Brain microvascular endothelial cell (primary cell): ENCODE measurements around the gene FAM174C.

Experiments used
- DNase-seq: peaks from one replicate; pipeline ENCODE4 v3.0.0-alpha.2; 2020
- H3K27ac ChIP-seq: fragments of 250-450 bp; sonication (Bioruptor Pico); 2 replicates; pipeline ENCODE4 v1.5.1; 2020; ENCODE audit warnings: mild to moderate bottlenecking, moderate library complexity
- H3K27me3 ChIP-seq: fragments of 250-450 bp; sonication (Bioruptor Pico); replicated peaks from 2 replicates; pipeline ENCODE4 v1.5.1; 2020; ENCODE audit warnings: mild to moderate bottlenecking
- H3K36me3 ChIP-seq: fragments of 250-450 bp; sonication (Bioruptor Pico); replicated peaks from 2 replicates; pipeline ENCODE4 v1.5.1; 2020; ENCODE audit warnings: mild to moderate bottlenecking
- H3K4me3 ChIP-seq: 2 replicates; pipeline ENCODE4 v1.5.1; 2011; ENCODE audit warnings: low read depth, mild to moderate bottlenecking, control low read depth, low read length, moderate library complexity
- in situ Hi-C: cut with HindIII; loops from 2 replicates; pipeline ENCODE4 v1.10.0; 2017; ENCODE audit warnings: low sequenced_read_pairs, low pct_ligation_motif_present
- TF ChIP-seq, protein P1 (sequence below): IDR thresholded peaks from 2 replicates; pipeline ENCODE4 v1.5.1; 2011; ENCODE audit warnings: low read depth, mild to moderate bottlenecking, moderate library complexity, low read length, control low read depth, inconsistent platforms; ENCODE audit errors: missing control alignments

FAM174C gene

DNA sequence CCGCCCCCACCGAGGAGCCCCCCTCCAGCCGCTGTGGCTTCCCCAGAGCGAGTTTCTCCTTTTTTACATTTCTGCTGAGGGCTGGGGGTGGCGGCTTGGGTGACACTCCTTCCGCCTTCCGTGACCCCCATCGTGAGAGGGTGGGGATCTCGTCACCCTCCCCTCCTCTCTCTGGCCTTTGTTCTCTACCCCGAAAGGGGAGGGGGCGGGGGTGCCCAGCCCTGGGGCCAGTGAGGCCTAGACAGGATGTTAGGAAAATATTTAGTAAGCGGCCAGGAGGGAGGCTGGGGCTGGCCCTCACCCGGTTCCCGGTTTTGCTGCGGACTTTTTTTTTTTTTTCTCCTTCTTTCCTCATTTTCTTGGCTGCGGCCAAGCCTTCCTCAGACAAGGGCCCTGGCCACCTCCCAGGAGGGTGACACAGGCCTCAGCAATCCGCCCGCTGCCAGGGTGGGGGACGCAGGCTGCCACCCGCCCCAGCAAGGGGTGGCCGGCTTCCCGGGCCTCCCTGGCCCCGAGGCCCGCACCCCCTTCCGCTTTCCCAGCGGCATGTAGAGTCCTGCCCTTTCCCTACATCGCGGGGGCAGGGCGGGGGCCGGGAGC is 23.0 kb upstream of the FAM174C start:
- H3K27ac ChIP-seq, result peak overlapping the region; percentile 87
- no peaks in the 10 kb centered on the region for H3K27me3 ChIP-seq
- TF ChIP-seq, protein P1, sequence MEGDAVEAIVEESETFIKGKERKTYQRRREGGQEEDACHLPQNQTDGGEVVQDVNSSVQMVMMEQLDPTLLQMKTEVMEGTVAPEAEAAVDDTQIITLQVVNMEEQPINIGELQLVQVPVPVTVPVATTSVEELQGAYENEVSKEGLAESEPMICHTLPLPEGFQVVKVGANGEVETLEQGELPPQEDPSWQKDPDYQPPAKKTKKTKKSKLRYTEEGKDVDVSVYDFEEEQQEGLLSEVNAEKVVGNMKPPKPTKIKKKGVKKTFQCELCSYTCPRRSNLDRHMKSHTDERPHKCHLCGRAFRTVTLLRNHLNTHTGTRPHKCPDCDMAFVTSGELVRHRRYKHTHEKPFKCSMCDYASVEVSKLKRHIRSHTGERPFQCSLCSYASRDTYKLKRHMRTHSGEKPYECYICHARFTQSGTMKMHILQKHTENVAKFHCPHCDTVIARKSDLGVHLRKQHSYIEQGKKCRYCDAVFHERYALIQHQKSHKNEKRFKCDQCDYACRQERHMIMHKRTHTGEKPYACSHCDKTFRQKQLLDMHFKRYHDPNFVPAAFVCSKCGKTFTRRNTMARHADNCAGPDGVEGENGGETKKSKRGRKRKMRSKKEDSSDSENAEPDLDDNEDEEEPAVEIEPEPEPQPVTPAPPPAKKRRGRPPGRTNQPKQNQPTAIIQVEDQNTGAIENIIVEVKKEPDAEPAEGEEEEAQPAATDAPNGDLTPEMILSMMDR, result no peak
- H3K36me3 ChIP-seq, result peaks cover 66% of the 10 kb centered on the region
- in situ Hi-C loops, result no loop called here
- H3K4me3 ChIP-seq, result peak overlapping the region; percentile 79
- peak; percentile 62 for DNase-seq

DNA sequence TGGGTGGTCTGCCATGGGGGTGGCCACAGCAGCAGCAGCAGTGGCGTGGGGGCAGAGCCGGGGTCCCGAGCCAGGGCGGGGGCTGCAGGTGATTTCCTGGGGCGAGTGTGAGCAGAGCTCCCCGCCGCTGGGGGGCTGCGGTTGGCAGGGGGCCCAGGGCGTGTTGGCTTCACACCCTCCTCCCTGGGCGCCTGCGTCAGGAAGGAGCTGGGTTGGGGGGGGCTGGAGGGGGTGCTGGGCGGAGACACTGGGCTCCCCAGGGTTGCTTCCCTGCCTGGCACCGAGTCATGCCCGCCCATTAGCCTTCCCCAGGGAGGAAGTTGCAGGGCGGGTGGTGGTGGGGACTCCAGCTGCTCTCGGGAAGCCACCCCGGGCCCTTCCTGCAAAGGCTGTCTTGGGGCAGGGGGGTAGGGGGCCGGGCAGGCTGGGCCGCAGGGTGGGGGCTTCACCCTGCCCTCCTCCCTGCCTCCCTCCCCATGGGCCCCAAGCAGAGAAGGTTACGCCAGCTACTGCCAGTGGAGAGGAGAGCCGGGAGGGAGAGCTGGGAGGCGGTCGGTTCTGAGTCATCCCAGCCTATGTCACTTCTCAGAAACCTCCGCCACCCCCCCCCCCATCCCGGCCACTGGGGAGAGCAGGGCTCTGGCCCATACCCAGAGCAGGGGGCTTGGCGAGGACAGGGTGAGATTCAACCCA is 22.4 kb upstream of the FAM174C start:
- Histone ChIP-seq H3K36me3 (peaks cover 72% of the 10 kb centered on the region), H3K27me3 (no peaks in the 10 kb centered on the region), H3K4me3 (peak overlapping the region; percentile 79), H3K27ac (peak overlapping the region; percentile 87)
- TF ChIP-seq, protein P1, result peak; percentile 22
- in situ Hi-C loops, result no loop called here
- DNase-seq, result peak; percentile 94

DNA sequence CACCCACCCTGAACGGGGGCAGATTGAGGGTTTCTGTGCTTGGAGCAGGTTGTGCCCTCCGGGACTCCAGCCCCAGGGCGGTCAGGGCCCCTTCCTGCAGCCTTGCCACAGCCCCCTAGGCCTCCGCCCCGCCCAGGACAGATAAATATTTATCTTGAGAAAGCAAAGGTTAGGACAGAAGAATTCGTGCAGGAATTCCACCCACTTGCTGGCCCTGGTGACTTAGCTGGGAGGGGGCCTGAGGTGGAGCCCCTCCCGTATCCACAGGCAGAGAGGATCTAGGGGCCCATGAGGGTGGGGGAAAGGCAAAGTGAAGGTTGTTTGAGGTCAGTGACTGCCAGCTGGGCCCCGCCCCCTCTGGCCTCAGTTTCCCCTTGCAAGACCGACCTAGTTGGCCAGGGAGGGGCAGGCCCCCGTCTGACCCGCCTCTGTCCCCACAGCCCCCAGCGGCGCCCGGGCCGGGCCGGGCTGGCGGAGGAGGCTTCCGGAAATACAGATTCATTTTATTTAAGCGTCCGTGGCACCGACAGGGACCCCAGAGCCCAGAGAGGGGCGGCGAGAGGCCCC is 21.7 kb upstream of the FAM174C start:
- TF ChIP-seq, protein P1, result no peak
- in situ Hi-C loops, result no loop called here
- Histone ChIP-seq H3K27me3 (no peaks in the 10 kb centered on the region), H3K4me3 (peak overlapping the region; percentile 46), H3K36me3 (peaks cover 76% of the 10 kb centered on the region), H3K27ac (peak overlapping the region; percentile 87)
- DNase-seq, result no peak

DNA sequence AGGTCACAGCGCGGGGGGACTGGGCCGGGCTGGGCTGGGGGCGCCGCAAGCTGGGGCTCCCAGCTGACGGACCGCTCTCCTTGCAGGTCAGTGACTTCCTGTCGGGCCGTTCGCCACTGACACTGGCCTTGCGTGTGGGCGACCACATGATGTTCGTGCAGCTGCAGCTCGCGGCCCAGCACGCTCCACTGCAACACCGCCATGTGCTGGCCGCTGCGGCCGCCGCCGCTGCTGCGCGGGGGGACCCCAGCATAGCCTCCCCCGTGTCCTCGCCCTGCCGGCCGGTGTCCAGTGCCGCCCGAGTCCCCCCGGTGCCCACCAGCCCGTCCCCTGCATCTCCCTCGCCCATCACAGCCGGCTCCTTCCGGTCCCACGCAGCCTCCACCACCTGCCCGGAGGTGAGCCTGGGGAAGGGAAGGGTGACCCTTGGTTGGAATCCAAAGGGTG is 21.2 kb upstream of the FAM174C start:
- Histone ChIP-seq H3K4me3 (no peak overlapping the region), H3K36me3 (peaks cover 76% of the 10 kb centered on the region), H3K27ac (peak overlapping the region; percentile 87), H3K27me3 (no peaks in the 10 kb centered on the region)
- DNase-seq, result no peak
- TF ChIP-seq, protein P1, result no peak
- in situ Hi-C loops, result no loop called here

DNA sequence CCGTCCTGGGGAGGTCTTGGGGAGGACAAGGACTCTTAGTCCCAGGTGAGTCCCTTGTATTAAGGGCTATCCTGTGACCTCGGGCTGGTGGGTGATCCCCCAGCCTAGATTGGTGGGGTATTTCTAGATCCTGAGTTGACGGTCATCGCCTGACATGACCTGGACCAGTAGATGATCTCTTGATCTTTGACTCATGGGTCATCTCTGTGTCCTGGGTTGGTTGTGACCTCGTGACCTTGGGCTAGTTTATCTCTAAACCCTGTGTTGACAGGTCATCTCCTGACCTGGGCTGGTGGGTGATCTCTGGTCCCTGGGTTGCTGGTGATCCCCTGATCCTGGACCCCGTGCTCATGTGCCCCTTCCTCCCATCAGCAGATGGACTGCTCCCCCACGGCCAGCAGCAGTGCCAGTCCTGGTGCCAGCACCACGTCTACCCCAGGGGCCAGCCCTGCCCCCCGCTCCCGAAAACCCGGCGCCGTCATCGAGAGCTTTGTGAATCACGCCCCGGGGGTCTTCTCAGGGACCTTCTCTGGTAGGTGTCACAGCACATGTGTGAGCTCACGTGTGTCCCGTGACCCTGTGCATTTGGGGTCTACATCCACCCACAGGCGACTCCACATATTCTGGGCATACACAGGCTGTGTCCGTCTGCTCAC is 20.7 kb upstream of the FAM174C start:
- in situ Hi-C loops, result no loop called here
- no peak overlapping the region for H3K27ac ChIP-seq
- DNase-seq, result no peak
- TF ChIP-seq, protein P1, result no peak
- peaks cover 76% of the 10 kb centered on the region for H3K36me3 ChIP-seq
- no peaks in the 10 kb centered on the region for H3K27me3 ChIP-seq
- H3K4me3 ChIP-seq, result no peak overlapping the region
